HL-60 (cell line): ENCODE measurements around the gene RNASE4.

ENCODE experiments used
- GABPA ChIP-seq: IDR thresholded peaks from 2 replicates; pipeline ENCODE4 v1.6.1; 2012; ENCODE audit warnings: low read depth
- POLR2AphosphoS5 ChIP-seq: IDR thresholded peaks from 2 replicates; pipeline ENCODE4 v1.6.1; 2012; ENCODE audit warnings: low read depth
- REST ChIP-seq: IDR thresholded peaks from 2 replicates; pipeline ENCODE4 v1.6.1; 2012; ENCODE audit warnings: low read depth; ENCODE audit not compliant: insufficient replicate concordance
- SPI1 ChIP-seq: IDR thresholded peaks from 2 replicates; pipeline ENCODE4 v1.6.1; 2012; ENCODE audit warnings: low read depth, mild to moderate bottlenecking, borderline replicate concordance
- TF ChIP-seq, protein P1 (sequence below): IDR thresholded peaks from one replicate; pipeline ENCODE4 v1.5.1; 2011; ENCODE audit warnings: low read length, control low read depth, inconsistent platforms; ENCODE audit not compliant: insufficient read depth

DNA sequence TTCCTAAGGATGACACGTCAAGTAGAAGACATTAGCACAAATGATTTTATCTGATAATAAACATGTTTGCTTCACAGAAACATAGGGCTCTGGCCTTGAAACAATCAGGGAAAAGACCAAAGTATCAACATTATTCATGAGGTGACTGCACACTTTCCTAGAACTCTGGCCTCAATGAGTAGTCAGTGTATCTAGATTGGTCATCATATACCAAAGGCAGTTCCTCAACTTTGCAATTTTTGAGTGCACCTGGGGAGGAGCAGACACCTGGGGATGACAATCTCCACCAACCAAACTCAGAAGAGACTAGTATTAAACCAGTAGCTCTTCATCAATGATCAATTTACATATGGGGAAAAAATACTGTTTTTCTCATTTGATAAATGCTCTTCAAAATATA, 65.8 kb downstream of the RNASE4 start:
- TF ChIP-seq, protein P1, sequence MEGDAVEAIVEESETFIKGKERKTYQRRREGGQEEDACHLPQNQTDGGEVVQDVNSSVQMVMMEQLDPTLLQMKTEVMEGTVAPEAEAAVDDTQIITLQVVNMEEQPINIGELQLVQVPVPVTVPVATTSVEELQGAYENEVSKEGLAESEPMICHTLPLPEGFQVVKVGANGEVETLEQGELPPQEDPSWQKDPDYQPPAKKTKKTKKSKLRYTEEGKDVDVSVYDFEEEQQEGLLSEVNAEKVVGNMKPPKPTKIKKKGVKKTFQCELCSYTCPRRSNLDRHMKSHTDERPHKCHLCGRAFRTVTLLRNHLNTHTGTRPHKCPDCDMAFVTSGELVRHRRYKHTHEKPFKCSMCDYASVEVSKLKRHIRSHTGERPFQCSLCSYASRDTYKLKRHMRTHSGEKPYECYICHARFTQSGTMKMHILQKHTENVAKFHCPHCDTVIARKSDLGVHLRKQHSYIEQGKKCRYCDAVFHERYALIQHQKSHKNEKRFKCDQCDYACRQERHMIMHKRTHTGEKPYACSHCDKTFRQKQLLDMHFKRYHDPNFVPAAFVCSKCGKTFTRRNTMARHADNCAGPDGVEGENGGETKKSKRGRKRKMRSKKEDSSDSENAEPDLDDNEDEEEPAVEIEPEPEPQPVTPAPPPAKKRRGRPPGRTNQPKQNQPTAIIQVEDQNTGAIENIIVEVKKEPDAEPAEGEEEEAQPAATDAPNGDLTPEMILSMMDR = no peak
- TF ChIP-seq POLR2AphosphoS5 (no peak), GABPA (no peak), SPI1 (no peak), REST (no peak)
